Bronchial epithelial cell (primary cell): ENCODE measurements around the gene KITLG. TPM values are rescaled to one million over a fixed set of nuclear protein-coding genes. Genes with fewer than 3 reads are reported as not detected.
"Not testable (repeated sequence)": the region's sequence is repeated elsewhere in the genome, so short reads cannot be mapped to it uniquely, and the experiment has no call there.

Source experiments
- DNase-seq: peaks from one replicate; pipeline ENCODE4 v3.0.0-alpha.2; 2010; ENCODE audit warnings: low read depth
- FAIRE-seq: peaks from 2 replicates; lab custom pipeline; 2011; peaks lifted over from hg19 to GRCh38; lab: Jason Lieb, UNC
- H3K27me3 ChIP-seq: 2 replicates; pipeline ENCODE4 v1.5.1; 2011; ENCODE audit warnings: low read length; ENCODE audit not compliant: control insufficient read depth, insufficient read depth
- H3K36me3 ChIP-seq: 2 replicates; pipeline ENCODE4 v1.5.1; 2011; ENCODE audit warnings: low read length; ENCODE audit not compliant: control insufficient read depth, insufficient read depth
- H3K4me3 ChIP-seq: 2 replicates; pipeline ENCODE4 v1.5.1; 2011; ENCODE audit warnings: mild to moderate bottlenecking, low read depth, low read length, control low read depth
- CTCF ChIP-seq: IDR thresholded peaks from 2 replicates; pipeline ENCODE4 v1.5.1; 2011; ENCODE audit warnings: mild to moderate bottlenecking, moderate library complexity, low read length, control low read depth, inconsistent platforms; ENCODE audit not compliant: insufficient read depth, severe bottlenecking
- total RNA-seq: library from RNA; depleted of rRNA; stranded (reverse); fragments of >200 nt; gene quantifications from 2 replicates; pipeline ENCODE4 v1.2.1, GENCODE V29; 2014

KITLG gene
- total RNA-seq, 1 donor from 2014 or later = 22.4 TPM

- Histone ChIP-seq H3K36me3 (no peaks in the 10 kb centered on the region), H3K27me3 (no peaks in the 10 kb centered on the region), H3K4me3 (no peak overlapping the region)
- peak; percentile 49 for DNase-seq
- no peak for FAIRE-seq
- TF ChIP-seq CTCF = no peak
These were observed 108.0 kb downstream of the KITLG start for GRCh38 chr12:88472248-88472647.

GRCh38 chr12:88471331-88472045 lies 108.8 kb downstream of the KITLG start:
- Histone ChIP-seq H3K36me3 (no peaks in the 10 kb centered on the region), H3K4me3 (no peak overlapping the region), H3K27me3 (no peaks in the 10 kb centered on the region)
- FAIRE-seq = peak; percentile 43
- peak; percentile 82 for DNase-seq
- no peak for TF ChIP-seq CTCF

GRCh38 chr12:88469154-88469553 lies 111.1 kb downstream of the KITLG start:
- DNase-seq (no peak), FAIRE-seq (no peak)
- TF ChIP-seq CTCF = no peak
- Histone ChIP-seq H3K4me3 (no peak overlapping the region), H3K36me3 (no peaks in the 10 kb centered on the region), H3K27me3 (no peaks in the 10 kb centered on the region)

- no peak for DNase-seq
- no peak for FAIRE-seq
- Histone ChIP-seq H3K36me3 (no peaks in the 10 kb centered on the region), H3K4me3 (no peak overlapping the region), H3K27me3 (no peaks in the 10 kb centered on the region)
- no peak for TF ChIP-seq CTCF
These were observed 111.7 kb downstream of the KITLG start for GRCh38 chr12:88468581-88468980.

GRCh38 chr12:88466708-88467107 lies 113.6 kb downstream of the KITLG start:
- H3K27me3 ChIP-seq, FAIRE-seq, H3K36me3 ChIP-seq, DNase-seq, H3K4me3 ChIP-seq: not testable (repeated sequence)

GRCh38 chr12:88458327-88458726 lies 121.9 kb downstream of the KITLG start:
- no peak overlapping the region for H3K4me3 ChIP-seq
- no peaks in the 10 kb centered on the region for H3K27me3 ChIP-seq
- no peak for DNase-seq
- no peak for TF ChIP-seq CTCF
- H3K36me3 ChIP-seq = no peaks in the 10 kb centered on the region
- FAIRE-seq = no peak
